GM21528 (cell line): ENCODE results near the gene NRG2.

Experiments
- ATAC-seq: cut with Tn5 transposase; IDR thresholded peaks from one replicate; pipeline ENCODE4 v1.9.1; 2021; ENCODE audit warnings: mild to moderate bottlenecking, moderate library complexity; ENCODE audit not compliant: unreplicated experiment, low FRiP score

Gene NRG2

DNA sequence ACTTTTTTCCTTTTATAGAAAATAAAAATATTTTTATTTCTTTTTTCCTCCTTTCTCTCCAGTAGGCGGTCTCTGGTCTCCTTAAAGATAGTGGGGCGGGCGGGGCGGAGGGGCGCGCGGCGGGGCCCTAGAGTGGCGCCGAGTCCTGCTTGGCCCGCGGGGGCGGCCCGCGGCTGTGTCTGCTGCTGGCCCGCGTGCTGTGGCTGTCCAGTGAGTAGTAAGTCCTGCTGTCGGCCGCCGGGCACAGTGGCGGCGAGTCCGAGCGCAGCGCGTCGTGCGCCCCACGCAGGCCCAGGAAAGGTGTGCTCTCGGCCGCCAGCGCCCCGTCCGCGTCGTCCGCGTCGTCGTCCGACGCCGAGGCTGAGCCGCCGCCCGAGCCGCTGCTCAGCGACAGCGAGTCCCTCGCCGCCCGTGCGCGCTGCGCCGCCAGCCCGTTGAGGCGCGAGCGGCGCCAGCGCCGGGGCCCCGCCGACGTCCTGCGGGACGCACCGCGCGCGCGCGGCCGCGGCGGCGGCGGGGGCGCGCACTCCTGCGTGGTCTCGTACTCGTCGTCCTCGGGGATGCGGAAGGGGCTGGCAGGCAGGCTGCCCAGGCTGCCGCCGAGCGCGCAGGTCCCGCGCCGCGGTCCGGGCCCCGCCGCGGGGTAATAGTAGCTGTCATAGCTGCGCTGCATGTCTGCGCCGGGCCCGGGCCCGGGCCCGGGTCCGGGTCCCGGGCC, 195.2 kb downstream of the NRG2 start:
- peak; percentile 64 for ATAC-seq

GRCh38 chr5:139847091-139847490, 196.0 kb downstream of the NRG2 start:
- no peak for ATAC-seq

- ATAC-seq = no peak
Measured at GRCh38 chr5:139845846-139846681, 197.0 kb downstream of the NRG2 start.

DNA sequence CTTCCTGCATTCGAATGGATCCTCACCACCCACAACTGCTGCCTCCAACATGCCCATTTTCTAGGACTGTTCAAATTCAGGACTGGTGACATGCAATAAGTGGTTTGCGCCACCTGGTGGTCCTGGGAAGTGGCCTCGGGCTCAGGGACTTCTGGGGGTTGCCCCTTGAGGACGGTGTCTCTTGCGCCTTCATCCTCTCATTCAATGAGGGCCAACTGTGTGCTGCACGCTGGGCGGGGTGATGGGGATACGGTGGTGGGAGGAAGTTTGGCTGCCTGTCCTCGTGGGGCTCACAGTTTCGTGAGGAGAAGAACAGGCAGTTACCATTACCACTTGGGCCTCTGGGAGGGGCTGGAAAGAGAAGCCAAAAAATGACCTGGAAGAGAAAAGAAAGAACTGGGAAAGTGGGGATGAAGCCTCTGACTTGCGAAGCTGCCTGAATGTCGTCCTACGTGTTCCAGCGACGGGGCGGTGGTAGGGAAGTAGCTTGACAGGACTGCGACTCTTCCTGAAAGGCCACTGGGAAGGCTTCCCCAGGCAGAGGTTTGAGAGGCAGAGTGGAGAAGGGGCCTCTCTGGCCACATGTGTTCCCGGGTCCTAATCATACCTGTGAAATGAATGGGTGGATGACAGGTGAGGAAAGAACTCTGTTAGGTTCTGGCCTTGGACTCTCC, 198.5 kb downstream of the NRG2 start:
- ATAC-seq = peak; percentile 53

GRCh38 chr5:139843991-139844390, 199.1 kb downstream of the NRG2 start:
- ATAC-seq = no peak

DNA sequence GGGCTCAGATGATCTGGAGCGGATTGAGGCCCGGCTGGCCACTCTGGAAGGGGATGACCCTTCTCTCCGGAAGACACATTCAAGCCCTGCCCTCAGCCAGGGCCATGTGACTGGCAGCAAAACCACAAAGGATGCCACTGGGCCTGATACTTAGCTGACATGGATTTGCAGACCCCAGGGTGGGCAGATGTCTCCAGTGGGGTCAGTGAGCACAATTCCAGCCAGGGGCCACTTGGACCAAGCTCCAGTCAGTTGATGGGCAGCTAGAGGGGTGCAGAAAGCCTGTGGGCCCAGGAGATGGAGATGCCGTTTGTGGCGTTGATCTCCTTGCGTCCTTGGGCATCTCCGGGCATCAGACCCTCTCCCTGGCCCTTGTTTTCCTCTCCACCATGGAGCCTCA, 200.8 kb downstream of the NRG2 start:
- no peak for ATAC-seq

DNA sequence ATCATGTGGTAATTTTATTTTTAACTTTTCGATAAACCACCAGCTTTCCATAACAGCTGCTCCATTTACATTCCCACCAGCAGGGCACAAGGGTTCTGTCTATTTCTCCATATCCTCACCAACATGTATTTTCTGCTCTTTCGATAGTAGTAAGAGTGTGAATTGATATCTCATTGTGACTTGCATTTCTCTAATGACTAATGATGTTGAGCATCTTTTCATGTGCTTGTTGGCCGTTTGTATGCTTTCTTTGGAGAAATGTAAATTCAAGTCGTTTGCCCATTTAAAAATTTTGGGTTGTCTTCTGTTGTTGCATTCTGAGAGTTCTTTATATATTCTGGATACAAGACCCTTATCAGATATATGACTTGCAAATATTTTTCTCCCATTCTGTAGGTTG, 201.6 kb downstream of the NRG2 start:
- no peak for ATAC-seq

DNA sequence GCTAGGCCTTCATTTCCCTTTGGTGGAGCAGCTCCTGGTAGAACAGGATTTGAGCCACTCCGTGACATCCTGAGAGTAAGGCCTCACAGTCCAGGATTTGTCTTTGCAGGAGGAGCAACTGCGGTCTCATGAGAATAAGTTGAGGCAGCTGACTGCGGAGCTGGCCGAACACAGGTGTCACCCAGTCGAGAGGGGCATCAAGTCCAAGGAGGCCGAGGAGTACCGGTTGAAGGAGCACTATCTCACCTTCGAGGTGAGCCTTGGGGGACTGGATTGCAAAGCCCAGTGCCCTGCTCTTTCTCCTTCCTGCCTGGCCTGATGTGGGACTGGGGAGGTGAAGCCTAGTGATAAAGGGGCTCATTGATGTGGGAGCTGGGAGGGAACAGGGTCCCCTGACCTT, 203.2 kb downstream of the NRG2 start:
- ATAC-seq = no peak

DNA sequence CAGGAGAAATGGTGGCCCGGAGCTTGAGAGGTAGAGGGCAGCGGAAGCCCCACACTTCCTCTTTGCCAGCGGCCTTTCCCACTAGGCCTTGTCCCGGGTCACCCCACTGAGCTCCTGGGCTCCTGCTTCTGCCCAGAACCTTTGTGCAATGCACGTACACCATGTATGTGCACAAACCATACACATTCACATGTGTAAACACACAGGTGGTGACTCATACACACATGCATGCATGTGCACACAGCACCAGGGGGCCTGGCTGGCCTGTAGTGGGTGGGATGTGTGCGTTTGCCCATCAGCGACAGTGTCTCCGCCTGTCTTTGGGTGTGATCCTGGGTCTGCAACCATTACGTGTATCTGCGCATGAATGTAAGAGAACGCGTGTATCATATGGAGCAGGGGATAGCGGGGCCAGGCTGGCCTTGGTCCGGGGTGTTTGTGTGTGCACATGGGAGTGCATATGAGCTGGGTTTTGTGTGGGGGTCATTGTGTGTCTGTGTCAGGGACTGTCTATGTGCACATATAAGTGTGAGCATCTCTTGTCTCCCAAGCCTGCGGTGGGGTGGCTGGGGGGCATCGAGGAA, 203.8 kb downstream of the NRG2 start:
- ATAC-seq = no peak

DNA sequence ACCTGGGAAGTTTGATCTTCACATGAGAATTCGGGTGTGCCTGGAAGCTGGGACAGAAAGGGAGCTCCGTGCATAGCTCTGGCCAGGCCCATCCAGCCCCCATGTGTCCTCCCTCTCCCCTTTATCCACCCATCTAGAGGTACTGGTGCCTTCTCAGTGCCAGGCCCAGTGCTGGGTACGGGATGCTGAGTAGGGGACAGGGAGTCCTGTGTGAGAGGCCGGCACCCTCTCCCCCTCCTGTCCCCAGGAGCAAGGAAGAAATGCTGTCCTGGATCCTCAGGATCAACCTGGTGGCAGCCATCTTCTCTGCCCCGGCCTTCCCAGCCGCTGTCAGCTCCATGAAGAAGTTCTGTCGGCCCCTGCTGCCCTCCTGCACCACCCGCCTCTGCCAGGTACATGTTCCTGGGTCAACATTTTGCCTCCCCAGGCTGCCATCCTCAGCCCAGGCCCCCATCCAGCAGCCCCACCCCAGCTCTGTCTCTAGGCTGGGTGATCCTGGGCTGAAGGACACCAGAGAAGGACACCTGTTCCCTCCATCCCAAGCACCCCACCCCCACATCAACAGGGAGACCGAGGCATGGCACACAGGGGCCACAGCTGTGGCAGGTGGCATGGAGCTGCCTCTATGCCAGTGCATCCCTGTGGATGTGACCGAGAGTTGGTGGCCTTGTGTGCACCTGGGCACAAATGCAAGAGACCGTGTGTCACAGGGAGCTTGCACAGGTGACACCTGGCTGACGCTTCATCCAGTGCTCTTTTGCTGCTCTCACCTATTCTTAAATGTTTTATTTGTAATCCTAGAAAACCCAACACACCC, 204.5 kb downstream of the NRG2 start:
- no peak for ATAC-seq

- no peak for ATAC-seq
Measured at GRCh38 chr5:139837711-139838380, 205.3 kb downstream of the NRG2 start.

- no peak for ATAC-seq
Measured at GRCh38 chr5:139836469-139837208, 206.5 kb downstream of the NRG2 start.

DNA sequence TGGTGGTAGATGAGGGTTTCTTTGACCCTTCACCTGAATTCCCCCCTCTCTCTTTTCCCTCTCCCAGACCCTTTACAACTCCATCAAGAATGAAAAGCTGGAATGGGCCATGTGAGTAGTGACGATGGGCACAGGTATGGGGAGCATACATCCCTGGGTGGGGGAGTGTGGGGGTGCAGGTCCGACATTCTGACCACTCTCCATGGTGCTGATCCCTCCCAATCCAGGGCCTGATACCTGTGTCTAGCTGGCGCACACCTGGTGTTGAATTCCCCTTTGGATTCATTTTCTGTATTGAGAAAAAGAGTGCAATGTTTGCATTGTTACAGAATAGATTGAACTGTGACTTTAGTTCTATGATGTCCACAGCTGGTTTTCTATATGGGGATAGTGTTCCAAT, 207.4 kb downstream of the NRG2 start:
- no peak for ATAC-seq

DNA sequence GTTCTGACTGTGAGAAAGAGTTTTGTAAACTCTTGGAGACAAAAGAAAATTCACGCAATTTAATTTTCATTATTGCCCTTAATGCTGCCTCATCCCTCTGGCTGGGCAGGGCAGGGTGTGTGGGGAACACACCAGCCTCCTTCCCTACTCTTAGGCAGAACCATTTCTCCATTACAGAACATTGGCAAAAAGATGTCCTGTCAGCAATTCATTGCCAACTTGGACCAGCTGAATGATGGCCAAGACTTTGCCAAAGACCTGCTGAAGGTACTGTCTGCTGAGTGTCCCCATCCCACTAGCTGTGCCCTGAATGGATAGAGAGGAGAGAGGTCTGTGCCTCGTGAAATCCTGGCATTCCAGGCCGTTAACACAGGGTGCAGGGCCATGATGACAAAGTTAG, 209.6 kb downstream of the NRG2 start:
- no peak for ATAC-seq

GRCh38 chr5:139831624-139832023, 211.5 kb downstream of the NRG2 start:
- no peak for ATAC-seq

- no peak for ATAC-seq
Measured at GRCh38 chr5:139829471-139829870, 213.6 kb downstream of the NRG2 start.

GRCh38 chr5:139828207-139828895, 214.7 kb downstream of the NRG2 start:
- ATAC-seq = no peak

- no peak for ATAC-seq
Measured at GRCh38 chr5:139825690-139826089, 217.4 kb downstream of the NRG2 start.
